Skeletal muscle cell (primary cell): ENCODE results near the gene DNAJC8.

Experiments used
- DNase-seq: peaks from one replicate; pipeline ENCODE4 v3.0.0-alpha.2; 2010; ENCODE audit warnings: low read depth
- H3K4me3 ChIP-seq: 2 replicates; pipeline ENCODE4 v1.5.1; 2011; ENCODE audit warnings: low read depth, mild to moderate bottlenecking, control low read depth, low read length, moderate library complexity

DNAJC8 gene

DNA sequence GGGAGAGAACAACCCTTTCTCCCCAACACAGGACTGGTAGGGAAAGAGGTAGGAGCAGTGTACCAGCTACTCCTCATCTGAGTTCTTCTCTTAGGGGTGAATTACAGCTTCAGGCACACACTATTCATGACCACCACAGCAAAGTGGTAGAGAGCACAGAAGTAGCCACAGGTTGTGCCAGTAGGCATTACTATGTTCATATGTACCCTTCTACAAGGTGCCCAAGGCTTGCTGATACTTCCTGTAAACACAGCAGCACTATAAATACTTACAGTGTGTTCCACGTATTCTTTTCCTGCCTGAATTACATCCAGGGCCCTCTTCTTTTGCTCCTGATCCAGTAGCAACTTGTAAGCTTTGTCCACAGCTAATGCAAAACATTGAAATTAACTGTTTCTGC is 23.1 kb downstream of the DNAJC8 start:
- DNase-seq, result no peak
- no peak overlapping the region for H3K4me3 ChIP-seq

DNA sequence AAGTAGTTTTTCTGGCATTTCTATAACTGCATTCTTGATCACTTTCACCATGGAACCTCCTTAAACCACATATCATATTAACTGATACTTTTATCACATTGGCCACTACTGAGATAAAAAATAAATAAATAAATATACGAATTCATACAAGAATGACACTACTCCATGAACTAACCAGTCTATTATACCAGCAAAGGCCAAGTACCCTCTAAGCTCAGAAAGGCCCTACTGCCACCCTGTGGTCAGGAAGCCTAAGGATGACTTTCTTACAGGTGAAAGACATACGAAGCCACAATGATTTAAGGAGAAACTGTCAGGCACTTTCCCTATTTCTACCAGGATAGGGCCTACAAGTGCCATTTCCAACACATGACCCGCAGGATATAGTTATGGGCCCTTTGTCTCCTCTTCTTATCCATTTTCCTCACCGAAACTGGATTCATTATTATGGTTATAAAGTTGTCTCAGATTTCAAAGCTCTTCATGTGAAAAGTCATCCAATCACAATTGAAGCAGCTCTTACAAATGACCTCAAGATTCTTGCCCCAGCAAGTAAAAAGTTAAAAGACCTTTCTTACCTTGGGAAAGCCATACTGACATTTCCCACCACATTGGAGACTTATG is 23.9 kb downstream of the DNAJC8 start:
- H3K4me3 ChIP-seq, result no peak overlapping the region
- peak; percentile 19 for DNase-seq

- H3K4me3 ChIP-seq, result no peak overlapping the region
- DNase-seq, result no peak
Observed at GRCh38 chr1:28205243-28205642, 27.6 kb downstream of the DNAJC8 start.

DNA sequence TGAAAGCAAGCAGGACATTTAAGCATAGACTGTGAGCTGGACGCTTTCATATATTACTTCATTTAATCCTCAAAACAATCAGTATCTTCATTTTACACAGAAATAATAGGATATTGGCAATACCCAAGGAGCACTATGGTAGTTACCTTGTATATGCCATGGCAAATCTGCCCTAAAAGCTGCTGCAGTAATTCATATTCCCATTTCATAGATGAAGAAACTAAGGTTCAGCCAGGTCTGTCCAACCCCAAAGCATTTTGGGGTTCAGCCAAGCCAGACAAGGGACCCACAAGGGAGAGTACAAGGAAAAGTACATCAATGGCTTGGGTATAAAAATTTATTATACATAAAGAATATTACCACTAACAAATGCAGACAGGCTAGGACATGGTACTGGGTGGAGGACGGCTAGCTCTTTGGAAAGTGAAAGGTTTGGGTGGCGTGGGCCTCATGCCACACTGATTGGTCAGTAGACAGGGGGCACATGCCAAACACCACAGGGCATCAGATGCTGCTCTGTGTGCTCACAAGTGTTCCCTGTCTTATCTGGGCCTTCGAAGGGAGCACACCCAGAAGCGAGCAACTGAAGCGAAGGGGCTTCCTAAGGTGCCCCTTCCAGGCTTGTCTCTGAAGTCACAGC is 32.5 kb downstream of the DNAJC8 start:
- H3K4me3 ChIP-seq, result no peak overlapping the region
- no peak for DNase-seq

GRCh38 chr1:28199328-28200233 is 33.2 kb downstream of the DNAJC8 start:
- DNase-seq, result no peak

DNA sequence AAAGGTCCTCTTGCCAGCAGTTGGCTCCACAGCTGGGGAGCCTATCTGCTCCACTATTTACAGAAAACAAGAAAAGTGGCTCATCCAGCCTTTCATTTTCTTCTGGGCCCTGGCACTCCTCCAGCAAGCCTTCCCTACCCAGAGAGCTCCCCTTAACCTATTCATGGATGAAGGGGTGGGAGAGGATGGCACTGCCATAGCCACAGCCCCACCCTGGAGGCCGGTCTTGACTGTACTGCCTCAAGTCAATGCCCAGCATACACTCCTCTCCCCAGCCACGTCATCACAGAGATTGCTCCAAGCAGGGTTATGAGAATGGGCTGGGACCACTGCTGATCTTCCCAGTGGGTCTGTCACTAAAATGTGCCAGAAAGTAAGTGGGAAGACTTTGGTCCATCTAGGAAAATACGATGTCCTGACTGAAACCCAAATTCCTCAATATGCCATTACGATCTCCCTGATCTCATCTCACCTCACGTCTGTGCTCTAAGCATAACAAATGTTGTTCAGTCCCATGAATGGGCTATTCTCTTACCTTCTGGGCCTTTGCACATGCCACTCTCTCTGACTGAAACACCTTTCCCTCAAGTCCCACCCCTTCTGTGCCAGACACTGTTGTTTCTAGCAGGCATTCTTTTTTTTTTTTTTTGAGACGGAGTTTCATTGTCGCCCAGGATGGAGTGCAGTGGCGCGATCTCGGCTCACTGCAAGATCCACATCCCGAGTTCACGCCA is 35.0 kb downstream of the DNAJC8 start:
- no peak overlapping the region for H3K4me3 ChIP-seq
- DNase-seq, result no peak

More at GRCh38 chr1:28199328-28200233, 33.2 kb downstream of the DNAJC8 start:
- H3K4me3 ChIP-seq, result no peak overlapping the region

DNA sequence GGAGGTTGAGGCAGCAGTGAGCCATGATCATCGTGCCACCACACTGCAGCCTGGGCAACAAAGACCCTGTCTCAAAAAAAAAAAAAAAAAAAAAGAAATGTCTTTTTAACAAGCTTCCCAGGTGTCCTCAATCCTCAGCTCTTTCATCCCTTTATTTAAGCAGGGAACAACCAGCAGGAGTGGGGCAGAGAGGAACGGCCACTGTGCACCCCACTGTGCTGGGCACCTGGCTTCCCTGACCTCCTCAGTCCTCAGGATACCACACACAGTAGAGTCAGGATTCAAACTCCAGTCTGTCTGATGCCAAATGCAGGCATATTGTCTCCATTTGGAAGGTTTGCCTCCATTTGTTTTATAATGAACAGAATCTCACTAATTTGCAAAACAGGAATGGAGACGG is 36.5 kb downstream of the DNAJC8 start:
- H3K4me3 ChIP-seq, result no peak overlapping the region
- DNase-seq, result no peak

DNA sequence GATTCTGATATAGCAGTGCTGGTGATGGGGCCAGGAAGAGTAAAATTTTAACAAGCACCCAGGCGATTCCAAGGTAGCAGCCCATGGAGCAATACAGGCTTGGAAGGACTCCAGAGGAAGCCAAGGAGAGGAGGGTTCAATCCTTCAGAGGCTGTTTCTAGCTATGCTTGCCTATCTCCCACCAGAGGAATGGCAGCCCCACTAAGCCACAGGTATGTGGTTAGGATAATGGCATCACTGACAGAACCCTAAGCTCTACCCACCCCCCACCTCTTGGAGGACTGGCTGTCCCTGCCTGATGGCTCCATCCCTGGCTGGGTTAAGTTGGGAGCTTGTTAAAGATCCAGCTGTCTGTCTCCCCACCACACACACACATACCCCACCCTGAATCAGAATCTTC is 37.0 kb downstream of the DNAJC8 start:
- no peak overlapping the region for H3K4me3 ChIP-seq
- DNase-seq, result no peak

DNA sequence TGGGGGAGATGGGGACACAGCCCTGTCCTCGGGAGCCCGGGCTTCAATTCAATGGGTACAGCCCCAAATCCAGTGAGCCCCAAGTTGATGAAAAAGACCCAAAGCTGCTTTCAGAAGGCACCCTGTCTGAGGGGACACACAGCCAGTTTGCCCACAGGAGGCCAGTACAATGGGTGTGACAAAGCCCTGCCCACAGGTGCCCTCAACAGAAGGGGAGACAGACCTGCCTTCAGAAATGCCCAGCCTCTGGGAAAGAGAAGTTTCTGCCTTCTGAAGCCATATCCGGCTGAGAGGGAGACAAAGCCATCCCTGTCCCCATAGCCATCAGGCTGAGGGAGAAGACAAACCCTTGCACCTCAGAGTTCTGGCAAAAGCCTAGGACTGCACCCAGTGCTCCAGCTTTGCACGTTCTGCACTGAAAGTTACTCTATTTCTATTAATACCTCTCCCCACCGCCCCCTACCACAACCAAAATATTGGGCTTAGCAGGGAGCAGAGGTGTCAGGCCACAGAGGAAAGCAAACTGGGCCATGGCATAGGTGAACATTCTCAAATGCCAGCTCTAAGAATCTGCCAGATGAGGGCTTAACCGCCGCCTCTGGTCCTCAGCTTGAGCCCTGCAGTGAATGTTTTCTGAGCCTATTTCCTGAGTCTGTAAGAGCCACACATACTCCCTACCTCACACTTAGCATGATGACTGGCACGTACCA is 38.3 kb downstream of the DNAJC8 start:
- DNase-seq, result no peak
- H3K4me3 ChIP-seq, result no peak overlapping the region

DNA sequence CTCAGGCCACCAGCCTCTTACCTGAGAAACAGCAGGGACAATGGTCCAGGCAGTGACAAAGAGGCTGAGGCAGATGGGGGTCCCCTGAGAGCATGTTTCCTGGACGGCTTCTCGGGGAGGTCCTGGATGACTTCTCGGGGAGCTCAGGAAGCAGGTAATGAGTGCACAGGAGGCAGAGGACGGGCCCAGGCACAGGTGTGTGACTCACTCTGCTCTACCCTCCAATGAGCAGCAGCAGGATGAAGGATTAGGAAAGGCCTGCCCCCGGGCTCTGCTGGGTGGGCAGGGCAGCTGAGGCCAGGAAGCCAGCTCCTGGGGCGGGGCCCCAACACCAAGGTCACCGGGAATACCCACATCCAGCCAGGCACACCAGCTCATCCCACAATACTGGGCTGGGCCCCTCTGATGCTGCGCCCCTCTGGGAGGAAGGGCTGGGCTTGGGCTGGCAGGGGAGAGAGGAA is 39.1 kb downstream of the DNAJC8 start:
- no peak for DNase-seq
- H3K4me3 ChIP-seq, result no peak overlapping the region

DNA sequence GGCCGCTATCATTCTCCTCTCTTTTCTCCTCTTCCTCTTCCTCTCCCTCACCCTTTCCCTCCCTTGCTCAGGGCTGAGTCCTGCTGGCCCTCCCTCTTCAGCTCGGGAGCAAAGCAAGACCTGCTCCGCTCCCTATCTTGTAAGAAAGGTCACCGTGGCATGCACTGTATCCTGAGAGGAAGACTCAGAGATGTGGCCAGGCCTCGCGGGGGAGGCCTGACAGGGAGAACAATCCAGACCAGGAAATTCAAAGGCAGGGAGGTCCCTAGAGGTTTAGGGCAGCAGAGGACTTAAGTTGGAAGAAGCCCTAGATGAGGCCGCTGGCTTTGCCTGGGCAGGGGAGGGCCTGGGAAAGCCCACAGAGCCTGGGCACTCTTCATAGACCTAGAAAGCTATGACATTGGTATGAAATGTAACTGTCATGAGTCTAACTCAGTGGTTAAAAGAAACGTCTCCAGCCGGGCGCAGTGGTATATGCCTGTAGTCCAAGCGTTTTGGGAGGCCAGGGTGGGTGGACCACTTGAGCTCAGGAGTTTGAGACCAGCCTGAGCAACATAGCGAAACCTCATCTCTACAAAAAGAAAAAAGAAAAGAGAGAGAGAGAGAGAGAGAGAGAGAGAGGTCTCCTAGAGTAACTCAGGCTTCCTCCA is 41.7 kb downstream of the DNAJC8 start:
- DNase-seq, result no peak
- no peak overlapping the region for H3K4me3 ChIP-seq

DNA sequence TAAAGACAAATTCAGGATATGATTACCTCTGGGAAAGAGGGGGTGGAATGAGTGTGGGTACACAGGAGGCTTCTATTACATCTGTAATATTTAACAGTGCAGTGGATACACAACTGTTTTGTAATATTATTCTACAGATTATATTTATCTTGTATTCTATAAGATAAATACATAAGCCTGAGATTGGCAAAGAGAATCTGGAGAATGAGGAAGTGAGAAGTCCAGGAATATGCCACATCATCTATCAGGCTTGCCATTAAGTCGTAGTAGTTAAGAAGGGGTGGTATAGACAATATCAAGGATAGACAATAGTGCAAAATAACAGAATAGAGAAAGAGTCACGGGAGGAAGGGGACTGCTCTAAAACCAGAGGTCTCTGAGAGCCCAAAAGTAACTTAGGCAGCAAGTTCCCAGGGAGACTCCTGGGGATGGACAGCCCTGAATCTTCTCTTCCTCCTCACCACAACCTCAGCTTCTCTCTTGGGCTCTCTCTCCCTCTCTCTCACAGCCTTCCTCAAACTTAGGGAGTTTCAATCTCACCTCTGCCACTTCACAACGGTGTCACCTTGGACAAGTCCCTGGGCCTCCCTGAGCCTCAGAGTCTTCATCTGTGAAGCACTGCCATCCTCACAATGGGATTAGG is 42.4 kb downstream of the DNAJC8 start:
- H3K4me3 ChIP-seq, result no peak overlapping the region
- DNase-seq, result no peak

- no peak overlapping the region for H3K4me3 ChIP-seq
- no peak for DNase-seq
Observed at GRCh38 chr1:28185071-28185470, 47.8 kb downstream of the DNAJC8 start.

DNA sequence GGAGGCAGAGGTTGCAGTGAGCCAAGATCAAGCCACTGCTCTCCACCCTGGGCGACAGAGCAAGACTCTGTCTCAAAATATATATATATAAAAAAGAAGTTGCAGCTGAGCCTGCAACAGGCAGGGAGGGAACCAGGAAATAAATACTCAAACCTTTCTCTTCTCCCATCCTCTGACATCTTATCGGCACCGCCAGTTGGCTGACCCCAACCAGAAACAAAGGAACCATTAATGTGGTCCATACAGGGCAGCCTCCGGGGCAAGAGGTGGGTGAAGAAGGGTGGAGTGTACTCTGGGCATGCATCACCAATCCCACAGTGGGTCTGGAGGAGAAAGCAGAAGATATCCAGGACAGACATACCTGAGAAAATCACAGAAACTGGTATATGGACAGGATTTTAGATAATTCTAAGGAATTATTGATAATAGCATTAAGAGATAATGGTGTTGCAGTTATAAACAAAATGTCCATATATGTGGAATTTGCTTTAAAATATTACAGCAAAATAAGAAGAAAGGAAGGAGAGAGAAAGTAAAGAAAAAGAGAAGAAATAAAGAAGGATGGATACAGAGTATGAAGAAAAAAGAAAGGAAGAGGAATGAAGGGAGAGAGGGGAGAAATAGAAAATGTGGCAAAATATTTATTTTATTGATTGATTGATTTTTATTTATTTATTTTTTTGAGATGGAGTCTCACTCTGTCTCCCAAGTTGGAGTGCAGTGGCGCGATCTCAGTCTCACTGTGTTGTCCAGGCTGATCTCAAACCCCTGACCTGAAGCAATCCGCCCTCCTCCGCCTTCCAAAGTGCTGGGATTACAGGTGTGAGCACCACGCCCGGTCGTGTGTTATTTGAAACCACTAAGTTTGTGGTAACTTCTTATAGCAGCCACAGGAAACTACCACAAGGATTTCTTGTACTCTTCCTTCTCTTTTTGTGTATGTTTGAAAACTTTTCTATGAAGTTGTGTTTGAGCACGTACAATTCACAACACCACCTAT is 52.2 kb downstream of the DNAJC8 start:
- DNase-seq, result no peak
- H3K4me3 ChIP-seq, result no peak overlapping the region

GRCh38 chr1:28178690-28179485 is 53.9 kb downstream of the DNAJC8 start:
- H3K4me3 ChIP-seq, result no peak overlapping the region
- DNase-seq, result no peak
